GM18907 (cell line): ENCODE results near the gene RCOR2.
A peak's percentile ranks its signal among the peaks of the same experiment; 100 is the strongest.

Source experiments
- ATAC-seq: cut with Tn5 transposase; IDR thresholded peaks from one replicate; pipeline ENCODE4 v1.9.1; 2021; ENCODE audit warnings: mild to moderate bottlenecking, moderate library complexity; ENCODE audit not compliant: unreplicated experiment

RCOR2 gene

GRCh38 chr11:63907808-63908530, 9.0 kb downstream of the RCOR2 start:
- ATAC-seq, result no peak

GRCh38 chr11:63907063-63907462, 9.9 kb downstream of the RCOR2 start:
- no peak for ATAC-seq

GRCh38 chr11:63906585-63906984, 10.4 kb downstream of the RCOR2 start:
- no peak for ATAC-seq

GRCh38 chr11:63906087-63906486, 10.9 kb downstream of the RCOR2 start:
- ATAC-seq, result no peak

GRCh38 chr11:63905179-63905578, 11.8 kb downstream of the RCOR2 start:
- ATAC-seq, result no peak

GRCh38 chr11:63904743-63905142, 12.2 kb downstream of the RCOR2 start:
- ATAC-seq, result no peak

- ATAC-seq, result no peak
Measured at GRCh38 chr11:63903884-63904283, 13.1 kb downstream of the RCOR2 start.

- ATAC-seq, result no peak
Measured at GRCh38 chr11:63901660-63902059, 15.3 kb downstream of the RCOR2 start.

GRCh38 chr11:63897459-63898146, 19.4 kb downstream of the RCOR2 start:
- ATAC-seq, result no peak

- no peak for ATAC-seq
Measured at GRCh38 chr11:63896071-63896470, 20.9 kb downstream of the RCOR2 start.

GRCh38 chr11:63893355-63893754, 23.6 kb downstream of the RCOR2 start:
- no peak for ATAC-seq

GRCh38 chr11:63892228-63892627, 24.7 kb downstream of the RCOR2 start:
- ATAC-seq, result no peak

GRCh38 chr11:63890368-63890767, 26.6 kb downstream of the RCOR2 start:
- no peak for ATAC-seq

- ATAC-seq, result no peak
Measured at GRCh38 chr11:63889344-63889743, 27.6 kb downstream of the RCOR2 start.

- ATAC-seq, result peak; percentile 48
Measured at GRCh38 chr11:63888170-63889086, 28.5 kb downstream of the RCOR2 start.

- no peak for ATAC-seq
Measured at GRCh38 chr11:63887386-63887999, 29.5 kb downstream of the RCOR2 start.

GRCh38 chr11:63884196-63884932, 32.6 kb downstream of the RCOR2 start:
- no peak for ATAC-seq

GRCh38 chr11:63883791-63884190, 33.2 kb downstream of the RCOR2 start:
- no peak for ATAC-seq

GRCh38 chr11:63882555-63883242, 34.3 kb downstream of the RCOR2 start:
- ATAC-seq, result no peak

- ATAC-seq, result no peak
Measured at GRCh38 chr11:63880403-63880790, 36.6 kb downstream of the RCOR2 start.
